Choroid plexus epithelial cell (primary cell): ENCODE results near the gene DIPK1B.
"Not testable (repeated sequence)": the region's sequence is repeated elsewhere in the genome, so short reads cannot be mapped to it uniquely, and the experiment has no call there.

ENCODE experiments used
- DNase-seq: peaks from one replicate; pipeline ENCODE4 v3.0.0-alpha.2; 2010; ENCODE audit warnings: low read depth
- H3K4me3 ChIP-seq: 2 replicates; pipeline ENCODE4 v1.5.1; 2011; ENCODE audit warnings: low read depth, mild to moderate bottlenecking, control low read depth, low read length, moderate library complexity
- TF ChIP-seq, protein P1 (sequence below): conservative IDR thresholded peaks from 2 replicates; pipeline ENCODE4 v1.5.1; 2011; ENCODE audit warnings: low read depth, mild to moderate bottlenecking, control low read depth, inconsistent platforms, low read length, moderate library complexity

Gene DIPK1B

DNA sequence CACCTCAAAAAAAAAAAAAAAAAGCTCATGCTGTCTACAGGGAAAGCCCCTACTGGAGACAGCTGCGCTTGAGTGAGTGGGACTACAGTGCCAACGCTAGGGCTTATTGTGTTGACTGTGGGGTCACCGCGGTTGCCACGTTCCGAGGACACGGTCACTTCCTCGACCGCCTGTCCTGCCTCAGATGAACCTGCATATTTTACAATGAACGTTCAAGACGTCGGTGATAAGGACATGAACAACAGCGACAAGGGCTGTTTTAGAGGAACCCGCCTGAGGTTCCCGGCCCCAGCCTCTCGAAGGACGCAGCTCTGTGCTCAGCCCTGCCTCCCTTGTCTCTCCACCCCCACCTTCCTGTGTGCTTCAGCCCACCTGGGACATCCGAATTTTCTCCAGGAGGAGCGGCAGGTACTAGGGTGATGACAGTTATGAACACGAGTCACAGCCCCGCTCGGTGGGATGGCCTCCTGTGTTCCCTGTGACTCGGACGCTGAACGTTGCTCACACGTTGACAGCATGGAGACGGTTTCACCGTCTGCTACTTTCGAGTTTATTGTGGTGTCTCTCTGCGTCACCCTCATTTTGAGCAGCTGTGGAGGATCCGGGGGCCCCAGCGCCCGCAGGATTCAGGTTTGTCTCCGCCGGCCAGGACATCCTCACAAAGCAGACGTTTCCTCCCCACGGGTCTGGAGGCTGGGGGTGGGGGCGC lies 11.3 kb upstream of the DIPK1B start:
- no peak overlapping the region for H3K4me3 ChIP-seq
- TF ChIP-seq, protein P1, sequence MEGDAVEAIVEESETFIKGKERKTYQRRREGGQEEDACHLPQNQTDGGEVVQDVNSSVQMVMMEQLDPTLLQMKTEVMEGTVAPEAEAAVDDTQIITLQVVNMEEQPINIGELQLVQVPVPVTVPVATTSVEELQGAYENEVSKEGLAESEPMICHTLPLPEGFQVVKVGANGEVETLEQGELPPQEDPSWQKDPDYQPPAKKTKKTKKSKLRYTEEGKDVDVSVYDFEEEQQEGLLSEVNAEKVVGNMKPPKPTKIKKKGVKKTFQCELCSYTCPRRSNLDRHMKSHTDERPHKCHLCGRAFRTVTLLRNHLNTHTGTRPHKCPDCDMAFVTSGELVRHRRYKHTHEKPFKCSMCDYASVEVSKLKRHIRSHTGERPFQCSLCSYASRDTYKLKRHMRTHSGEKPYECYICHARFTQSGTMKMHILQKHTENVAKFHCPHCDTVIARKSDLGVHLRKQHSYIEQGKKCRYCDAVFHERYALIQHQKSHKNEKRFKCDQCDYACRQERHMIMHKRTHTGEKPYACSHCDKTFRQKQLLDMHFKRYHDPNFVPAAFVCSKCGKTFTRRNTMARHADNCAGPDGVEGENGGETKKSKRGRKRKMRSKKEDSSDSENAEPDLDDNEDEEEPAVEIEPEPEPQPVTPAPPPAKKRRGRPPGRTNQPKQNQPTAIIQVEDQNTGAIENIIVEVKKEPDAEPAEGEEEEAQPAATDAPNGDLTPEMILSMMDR: no peak
- DNase-seq: no peak

DNA sequence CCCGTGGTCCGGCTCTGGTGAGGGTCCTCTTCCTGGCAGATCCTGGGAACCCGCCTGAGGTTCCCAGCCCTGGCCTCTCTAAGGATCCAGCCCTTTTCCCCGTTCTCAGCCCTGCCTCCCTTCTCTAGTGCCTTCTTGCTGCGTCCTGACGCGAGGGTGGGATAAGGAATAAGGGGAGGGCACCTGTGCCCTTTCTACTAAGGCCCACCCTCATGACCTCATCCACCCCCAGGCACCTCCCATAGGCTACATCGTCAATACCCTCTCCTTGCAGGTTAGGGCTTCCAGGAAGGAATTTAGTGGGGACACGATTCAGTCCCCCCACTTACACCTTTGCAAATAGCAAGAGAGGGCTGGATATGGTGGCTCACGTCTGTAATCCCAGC lies 10.7 kb upstream of the DIPK1B start:
- no peak overlapping the region for H3K4me3 ChIP-seq
- TF ChIP-seq, protein P1: no peak
- DNase-seq: no peak

DNA sequence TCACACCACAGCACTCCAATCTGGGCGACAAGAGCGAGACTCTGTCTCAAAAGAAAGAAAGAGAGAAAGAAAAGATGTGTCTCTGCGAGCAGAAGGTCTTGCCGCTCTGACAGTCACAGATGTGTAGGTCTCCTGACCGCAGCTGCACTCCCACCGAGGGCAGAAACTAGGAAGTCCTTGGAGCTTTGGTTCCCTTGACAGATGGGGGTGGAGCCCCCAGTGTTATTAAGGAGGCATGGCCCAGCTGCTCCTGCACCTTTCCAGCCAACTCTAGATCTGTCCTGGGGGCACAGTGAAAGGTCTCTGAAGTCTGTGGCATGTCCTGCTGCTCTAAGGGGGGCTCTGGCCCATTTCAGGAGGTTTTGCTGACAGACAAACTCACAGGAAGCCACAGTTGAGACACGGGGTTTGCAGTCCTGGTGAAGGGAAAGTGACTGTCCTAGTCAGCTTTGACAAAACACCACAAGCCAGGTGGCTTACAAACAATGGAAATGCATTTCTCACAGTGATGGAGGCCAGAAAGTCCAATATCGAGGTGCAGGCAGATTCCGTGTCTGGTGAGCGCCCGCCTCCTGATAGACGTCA lies 9.0 kb upstream of the DIPK1B start:
- H3K4me3 ChIP-seq: no peak overlapping the region
- DNase-seq: no peak
- TF ChIP-seq, protein P1: no peak

DNA sequence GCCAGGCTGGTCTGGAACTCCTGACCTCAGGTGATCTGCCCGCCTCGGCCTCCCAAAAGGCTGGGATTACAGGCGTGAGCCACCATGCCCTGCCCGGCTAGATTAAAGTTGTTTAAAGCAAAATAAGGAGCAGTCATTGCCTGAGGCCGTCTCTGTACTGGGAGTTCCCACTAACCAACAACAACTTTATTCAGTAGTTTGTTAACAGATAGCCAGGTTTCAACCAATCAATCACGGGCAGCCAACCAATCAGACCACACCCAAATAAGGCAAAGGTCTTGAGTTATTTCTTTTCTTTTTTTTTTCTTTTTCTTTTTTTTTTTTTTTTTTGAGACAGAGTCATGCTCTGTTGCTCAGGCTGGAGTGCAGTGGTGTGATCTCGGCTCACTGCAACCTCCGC lies 7.6 kb upstream of the DIPK1B start:
- DNase-seq, H3K4me3 ChIP-seq: not testable (repeated sequence)

DNA sequence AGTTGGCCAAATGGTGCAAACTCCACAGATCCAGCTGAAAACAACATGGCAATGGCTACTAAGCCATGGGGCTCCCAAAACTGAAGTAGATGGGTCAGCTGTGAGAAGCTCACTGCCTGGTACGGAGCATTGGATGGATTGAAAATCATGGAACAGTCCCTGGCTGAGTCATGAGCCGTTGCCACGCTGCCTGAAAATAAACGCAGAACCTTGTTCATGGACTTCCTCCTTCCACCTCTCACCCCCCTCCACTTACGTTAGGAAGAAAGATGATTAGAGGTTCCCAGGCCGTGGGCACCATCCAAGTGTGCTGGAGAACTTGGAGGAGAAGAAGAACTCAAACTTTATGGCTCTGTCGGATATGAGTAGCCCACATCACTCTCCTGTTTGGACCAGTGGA lies 6.8 kb upstream of the DIPK1B start:
- TF ChIP-seq, protein P1: no peak
- no peak overlapping the region for H3K4me3 ChIP-seq
- DNase-seq: no peak

DNA sequence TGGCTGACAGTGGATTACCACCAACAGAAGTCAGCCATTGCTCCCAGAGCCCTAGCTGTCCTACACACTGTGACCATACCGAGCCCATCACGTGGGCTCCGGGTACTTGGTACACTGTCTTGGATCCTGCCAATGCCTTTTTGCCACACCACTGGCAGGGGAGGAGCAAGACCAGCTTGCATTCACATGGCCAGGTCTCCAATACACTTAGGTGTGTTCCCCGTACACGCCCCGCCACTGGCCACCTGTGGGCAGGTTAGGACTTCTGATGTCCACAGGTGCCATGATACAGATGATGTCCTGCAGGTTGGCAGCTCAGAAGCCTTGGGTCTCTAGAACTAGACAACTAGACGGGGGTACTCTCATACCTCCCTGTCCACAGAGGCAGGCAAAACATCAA lies 5.4 kb upstream of the DIPK1B start:
- DNase-seq: no peak
- H3K4me3 ChIP-seq: no peak overlapping the region
- TF ChIP-seq, protein P1: no peak

GRCh38 chr9:136707849-136708517 lies 4.4 kb upstream of the DIPK1B start:
- TF ChIP-seq, protein P1: no peak
- no peak for DNase-seq
- H3K4me3 ChIP-seq: no peak overlapping the region
